AG04450 (cell line): ENCODE data around the gene RNF152. TPM values are rescaled to one million over a fixed set of nuclear protein-coding genes. Genes with fewer than 3 reads are reported as not detected.

Source experiments
- CTCF ChIA-PET: fragments of 300-600, 350-600 bp; formaldehyde crosslinking; extraction: SDS; loops from one replicate; lab custom pipeline; 2022; ENCODE audit warnings: antibody characterized with exemption, inconsistent platforms; lab: Charles Lee
- POLR2A ChIA-PET: fragments of 350-600 bp; formaldehyde crosslinking; extraction: SDS; loops from one replicate; lab custom pipeline; 2021; ENCODE audit warnings: antibody characterized with exemption, inconsistent platforms; lab: Yijun Ruan, JAX
- DNase-seq: peaks from one replicate; pipeline ENCODE4 v3.0.0-alpha.2; 2011; ENCODE audit warnings: low read depth, low spot score
- H3K27ac ChIP-seq: one replicate; pipeline ENCODE4 v1.5.1; 2012; ENCODE audit warnings: low read depth, low read length, control low read depth
- H3K27me3 ChIP-seq: one replicate; pipeline ENCODE4 v1.6.0; 2012; ENCODE audit warnings: low read length; ENCODE audit not compliant: control insufficient read depth, insufficient read depth
- H3K4me3 ChIP-seq: 2 replicates; pipeline ENCODE4 v1.5.1; 2011; ENCODE audit warnings: mild to moderate bottlenecking, low read depth, low read length, control low read depth
- H3K9me3 ChIP-seq: 2 replicates; pipeline ENCODE4 v1.5.1; 2012; ENCODE audit warnings: low read length; ENCODE audit not compliant: control insufficient read depth, insufficient read depth
- CTCF ChIP-seq: IDR thresholded peaks from 2 replicates; pipeline ENCODE4 v1.5.1; 2011; ENCODE audit warnings: low read depth, low read length, control low read depth, inconsistent platforms
- polyA plus RNA-seq: library from polyadenylated mRNA; depleted of rRNA; stranded (reverse); fragments of >200 nt; gene quantifications from 2 replicates; pipeline ENCODE4 v1.2.3, GENCODE V29; 2011

The RNF152 gene
- polyA plus RNA-seq, 1 experiment: 5.0 TPM

GRCh38 chr18:61896118-61896517, 3.3 kb upstream of the RNF152 start:
- POLR2A ChIA-PET: no interaction called here
- H3K27me3 ChIP-seq: no peaks in the 10 kb centered on the region
- H3K9me3 ChIP-seq: no peaks in the 10 kb centered on the region
- CTCF ChIA-PET: interaction anchor here (0.7 to 6.0 kb wide), 4 partner anchors 70 to 394 kb away, joined by 3 to 33 read pairs (median 6); no protein-coding TSS in a partner anchor
- DNase-seq: no peak
- no peak for TF ChIP-seq CTCF
- H3K27ac ChIP-seq: no peak overlapping the region
- no peak overlapping the region for H3K4me3 ChIP-seq

GRCh38 chr18:61894751-61895524, 2.1 kb upstream of the RNF152 start:
- Histone ChIP-seq H3K27ac (no peak overlapping the region), H3K9me3 (no peaks in the 10 kb centered on the region), H3K27me3 (no peaks in the 10 kb centered on the region), H3K4me3 (peak overlapping the region; percentile 83)
- no peak for TF ChIP-seq CTCF
- CTCF ChIA-PET: interaction anchor here (0.7 to 6.0 kb wide), 6 partner anchors 236 to 342 kb away, joined by 3 to 33 read pairs (median 6); no protein-coding TSS in a partner anchor
- POLR2A ChIA-PET: interaction anchor here (1.5 kb wide), 2 partner anchors 58 to 168 kb away, joined by 4 read pairs; no protein-coding TSS in a partner anchor
- no peak for DNase-seq

- DNase-seq: no peak
- TF ChIP-seq CTCF: peak; percentile 24
- CTCF ChIA-PET: interaction anchor here (0.6 to 6.0 kb wide), 12 partner anchors 37 to 342 kb away, joined by 3 to 33 read pairs (median 5); no protein-coding TSS in a partner anchor
- Histone ChIP-seq H3K27me3 (no peaks in the 10 kb centered on the region), H3K9me3 (no peaks in the 10 kb centered on the region), H3K4me3 (peak overlapping the region; percentile 83), H3K27ac (peak overlapping the region; percentile 31)
- POLR2A ChIA-PET: interaction anchor here (0.6 to 1.5 kb wide), 7 partner anchors 19 to 167 kb away, joined by 3 to 6 read pairs (median 4); no protein-coding TSS in a partner anchor
Observed at GRCh38 chr18:61893971-61894750, 1.4 kb upstream of the RNF152 start.

- ChIA-PET CTCF (interaction anchor here (0.6 to 6.0 kb wide), 9 partner anchors 37 to 341 kb away, joined by 3 to 33 read pairs (median 5); no protein-coding TSS in a partner anchor), POLR2A (interaction anchor here (0.6 to 1.5 kb wide), 7 partner anchors 18 to 166 kb away, joined by 3 to 6 read pairs (median 4); no protein-coding TSS in a partner anchor)
- no peaks in the 10 kb centered on the region for H3K27me3 ChIP-seq
- H3K27ac ChIP-seq: no peak overlapping the region
- no peak for DNase-seq
- no peak for TF ChIP-seq CTCF
- no peaks in the 10 kb centered on the region for H3K9me3 ChIP-seq
- H3K4me3 ChIP-seq: peak overlapping the region; percentile 83
Observed at GRCh38 chr18:61893309-61893970, 633 bp upstream of the RNF152 start.
